LNCAP (cell line): Measurements from ENCODE around the gene OTOS.

Experiments
- TF ChIP-seq, protein P1 (sequence below): fragments of 450-650 bp; IDR thresholded peaks from 2 replicates; pipeline ENCODE4 v1.5.1; 2017; ENCODE audit warnings: mild to moderate bottlenecking

Gene OTOS

DNA sequence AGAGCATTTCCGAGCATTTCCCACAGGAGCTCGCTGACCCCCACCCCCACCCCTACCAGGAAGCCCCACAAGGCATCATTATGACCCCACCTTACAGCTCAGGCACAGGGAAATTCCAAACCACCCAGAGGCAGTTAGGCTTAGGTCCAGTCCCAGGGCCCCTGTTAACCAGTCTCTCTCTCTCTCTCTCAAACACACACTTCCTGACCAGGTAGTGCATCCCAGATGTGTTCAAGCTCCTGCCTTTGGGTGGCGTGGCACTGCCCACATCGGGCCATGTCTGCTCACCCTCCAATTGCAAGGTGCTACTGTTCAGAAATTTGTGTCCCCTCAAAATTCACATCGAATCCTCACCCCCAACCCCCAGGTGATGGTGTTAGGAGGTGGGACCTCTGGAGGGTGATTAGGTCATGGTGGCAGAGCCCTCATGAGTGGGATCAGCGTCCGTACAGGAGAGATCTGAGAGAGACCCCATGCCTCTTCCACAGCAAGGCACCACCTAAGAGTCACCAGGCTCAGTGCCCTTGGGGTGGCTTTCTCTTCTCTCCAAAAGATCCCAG lies 13.2 kb downstream of the OTOS start:
- TF ChIP-seq, protein P1, sequence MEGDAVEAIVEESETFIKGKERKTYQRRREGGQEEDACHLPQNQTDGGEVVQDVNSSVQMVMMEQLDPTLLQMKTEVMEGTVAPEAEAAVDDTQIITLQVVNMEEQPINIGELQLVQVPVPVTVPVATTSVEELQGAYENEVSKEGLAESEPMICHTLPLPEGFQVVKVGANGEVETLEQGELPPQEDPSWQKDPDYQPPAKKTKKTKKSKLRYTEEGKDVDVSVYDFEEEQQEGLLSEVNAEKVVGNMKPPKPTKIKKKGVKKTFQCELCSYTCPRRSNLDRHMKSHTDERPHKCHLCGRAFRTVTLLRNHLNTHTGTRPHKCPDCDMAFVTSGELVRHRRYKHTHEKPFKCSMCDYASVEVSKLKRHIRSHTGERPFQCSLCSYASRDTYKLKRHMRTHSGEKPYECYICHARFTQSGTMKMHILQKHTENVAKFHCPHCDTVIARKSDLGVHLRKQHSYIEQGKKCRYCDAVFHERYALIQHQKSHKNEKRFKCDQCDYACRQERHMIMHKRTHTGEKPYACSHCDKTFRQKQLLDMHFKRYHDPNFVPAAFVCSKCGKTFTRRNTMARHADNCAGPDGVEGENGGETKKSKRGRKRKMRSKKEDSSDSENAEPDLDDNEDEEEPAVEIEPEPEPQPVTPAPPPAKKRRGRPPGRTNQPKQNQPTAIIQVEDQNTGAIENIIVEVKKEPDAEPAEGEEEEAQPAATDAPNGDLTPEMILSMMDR = no peak

- TF ChIP-seq, protein P1 = no peak
Observed at GRCh38 chr2:240126731-240127130, 13.7 kb downstream of the OTOS start.

- TF ChIP-seq, protein P1 = no peak
Observed at GRCh38 chr2:240125742-240126141, 14.7 kb downstream of the OTOS start.

- TF ChIP-seq, protein P1 = no peak
Observed at GRCh38 chr2:240124651-240125030, 15.8 kb downstream of the OTOS start.

DNA sequence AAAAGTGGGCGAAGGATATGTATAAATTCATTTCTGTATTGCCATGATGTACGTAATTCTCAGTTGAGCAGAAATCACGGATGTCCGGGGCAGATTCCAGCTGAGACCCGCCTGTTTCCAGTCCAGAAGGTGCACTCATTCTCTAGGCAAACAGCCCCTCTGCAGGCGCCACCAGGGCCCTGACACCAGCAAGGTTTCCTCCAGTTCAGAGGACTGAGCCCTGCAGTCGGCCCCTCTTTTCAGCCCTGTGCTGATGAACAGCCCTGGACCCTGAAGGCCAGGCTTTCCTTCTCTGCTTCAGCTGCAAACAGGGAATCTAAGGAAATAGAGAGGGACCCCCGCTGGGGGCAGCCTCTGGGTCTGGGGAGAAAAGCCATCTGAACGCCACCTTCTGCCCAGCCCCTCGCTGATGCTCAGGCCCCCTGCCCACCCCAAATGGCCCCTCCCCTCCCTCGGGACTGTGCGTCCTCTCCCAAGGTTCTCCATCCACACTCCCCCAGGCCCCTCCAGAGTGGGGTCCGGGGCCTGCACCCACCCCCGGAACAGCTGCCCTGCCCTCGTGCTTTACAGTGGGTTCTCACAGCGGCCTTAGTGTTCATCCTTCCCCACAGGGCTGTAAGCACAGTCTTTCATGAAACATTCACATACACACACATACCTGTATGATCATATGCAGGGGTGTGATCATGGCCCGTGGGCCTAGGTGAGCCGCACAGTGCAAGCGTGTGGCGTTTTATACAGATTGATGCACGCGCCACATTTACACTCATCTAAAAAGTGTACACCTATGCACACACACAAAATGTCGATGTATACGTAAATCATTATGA lies 16.4 kb downstream of the OTOS start:
- TF ChIP-seq, protein P1 = no peak

GRCh38 chr2:240121675-240122074 lies 18.8 kb downstream of the OTOS start:
- TF ChIP-seq, protein P1 = no peak

GRCh38 chr2:240121190-240121589 lies 19.3 kb downstream of the OTOS start:
- TF ChIP-seq, protein P1 = no peak
